Measurements from ENCODE around the gene ARHGAP6.

Gene ARHGAP6

GRCh38 chrX:11397680-11398079 is 268.0 kb downstream of the ARHGAP6 start:
- no peak for DNase-seq (ENCODE audit: low read depth, low spot score)
- H3K4me3 ChIP-seq (ENCODE audit: insufficient read length, low read depth), result no peak overlapping the region
- no peak overlapping the region for H3K9ac ChIP-seq (ENCODE audit: insufficient read length, low read depth)
- H3K36me3 ChIP-seq (ENCODE audit: insufficient read depth, insufficient read length, low read length), result no peaks in the 10 kb centered on the region
- H3K4me1 ChIP-seq (ENCODE audit: insufficient read depth, insufficient read length), result no peaks in the 10 kb centered on the region
- H3K9me3 ChIP-seq (ENCODE audit: insufficient read depth, low read length), result no peaks in the 10 kb centered on the region
- H3K27me3 ChIP-seq (ENCODE audit: insufficient read depth, insufficient read length), result no peaks in the 10 kb centered on the region
- TF ChIP-seq SUZ12 (IDR thresholded peaks at IDR 0.05; ENCODE audit: extremely low read depth, insufficient read depth, insufficient read length) (no peak), YY1 (IDR thresholded peaks at IDR 0.05; ENCODE audit: insufficient read depth, insufficient read length) (no peak), ZNF274 (IDR thresholded peaks at IDR 0.05; ENCODE audit: low read depth, low read length) (no peak)

GRCh38 chrX:11395859-11396258 is 269.9 kb downstream of the ARHGAP6 start:
- H3K9me3 ChIP-seq (ENCODE audit: insufficient read depth, low read length), result no peaks in the 10 kb centered on the region
- no peak for DNase-seq (ENCODE audit: low read depth, low spot score)
- H3K27me3 ChIP-seq (ENCODE audit: insufficient read depth, insufficient read length), result no peaks in the 10 kb centered on the region
- no peaks in the 10 kb centered on the region for H3K4me1 ChIP-seq (ENCODE audit: insufficient read depth, insufficient read length)
- no peak for TF ChIP-seq ZNF274 (IDR thresholded peaks at IDR 0.05; ENCODE audit: low read depth, low read length)
- TF ChIP-seq SUZ12 (IDR thresholded peaks at IDR 0.05; ENCODE audit: extremely low read depth, insufficient read depth, insufficient read length), result no peak
- TF ChIP-seq YY1 (IDR thresholded peaks at IDR 0.05; ENCODE audit: insufficient read depth, insufficient read length), result no peak
- no peak overlapping the region for H3K9ac ChIP-seq (ENCODE audit: insufficient read length, low read depth)
- no peaks in the 10 kb centered on the region for H3K36me3 ChIP-seq (ENCODE audit: insufficient read depth, insufficient read length, low read length)
- H3K4me3 ChIP-seq (ENCODE audit: insufficient read length, low read depth), result no peak overlapping the region

GRCh38 chrX:11393949-11394654 is 271.6 kb downstream of the ARHGAP6 start:
- no peak overlapping the region for H3K9ac ChIP-seq (ENCODE audit: insufficient read length, low read depth)
- TF ChIP-seq ZNF274 (IDR thresholded peaks at IDR 0.05; ENCODE audit: low read depth, low read length) (no peak), SUZ12 (IDR thresholded peaks at IDR 0.05; ENCODE audit: extremely low read depth, insufficient read depth, insufficient read length) (no peak)
- H3K4me3 ChIP-seq (ENCODE audit: insufficient read length, low read depth), result no peak overlapping the region
- H3K36me3 ChIP-seq (ENCODE audit: insufficient read depth, insufficient read length, low read length), result no peaks in the 10 kb centered on the region
- no peaks in the 10 kb centered on the region for H3K27me3 ChIP-seq (ENCODE audit: insufficient read depth, insufficient read length)
- no peaks in the 10 kb centered on the region for H3K9me3 ChIP-seq (ENCODE audit: insufficient read depth, low read length)
- DNase-seq (ENCODE audit: low read depth, low spot score), result no peak
- no peaks in the 10 kb centered on the region for H3K4me1 ChIP-seq (ENCODE audit: insufficient read depth, insufficient read length)

GRCh38 chrX:11386812-11387211 is 278.9 kb downstream of the ARHGAP6 start:
- no peak for TF ChIP-seq YY1 (IDR thresholded peaks at IDR 0.05; ENCODE audit: insufficient read depth, insufficient read length)
- no peak for TF ChIP-seq SUZ12 (IDR thresholded peaks at IDR 0.05; ENCODE audit: extremely low read depth, insufficient read depth, insufficient read length)
- no peak for TF ChIP-seq ZNF274 (IDR thresholded peaks at IDR 0.05; ENCODE audit: low read depth, low read length)
- Histone ChIP-seq H3K9ac (ENCODE audit: insufficient read length, low read depth) (no peak overlapping the region), H3K4me1 (ENCODE audit: insufficient read depth, insufficient read length) (no peaks in the 10 kb centered on the region), H3K4me3 (ENCODE audit: insufficient read length, low read depth) (no peak overlapping the region), H3K9me3 (ENCODE audit: insufficient read depth, low read length) (no peaks in the 10 kb centered on the region), H3K36me3 (ENCODE audit: insufficient read depth, insufficient read length, low read length) (no peaks in the 10 kb centered on the region), H3K27me3 (ENCODE audit: insufficient read depth, insufficient read length) (no peaks in the 10 kb centered on the region)
- no peak for DNase-seq (ENCODE audit: low read depth, low spot score)

GRCh38 chrX:11386001-11386523 is 279.7 kb downstream of the ARHGAP6 start:
- Histone ChIP-seq H3K9me3 (ENCODE audit: insufficient read depth, low read length) (no peaks in the 10 kb centered on the region), H3K9ac (ENCODE audit: insufficient read length, low read depth) (no peak overlapping the region), H3K4me1 (ENCODE audit: insufficient read depth, insufficient read length) (no peaks in the 10 kb centered on the region), H3K36me3 (ENCODE audit: insufficient read depth, insufficient read length, low read length) (no peaks in the 10 kb centered on the region), H3K4me3 (ENCODE audit: insufficient read length, low read depth) (no peak overlapping the region), H3K27me3 (ENCODE audit: insufficient read depth, insufficient read length) (no peaks in the 10 kb centered on the region)
- TF ChIP-seq YY1 (IDR thresholded peaks at IDR 0.05; ENCODE audit: insufficient read depth, insufficient read length) (no peak), SUZ12 (IDR thresholded peaks at IDR 0.05; ENCODE audit: extremely low read depth, insufficient read depth, insufficient read length) (no peak), ZNF274 (IDR thresholded peaks at IDR 0.05; ENCODE audit: low read depth, low read length) (no peak)
- no peak for DNase-seq (ENCODE audit: low read depth, low spot score)

- Histone ChIP-seq H3K4me1 (ENCODE audit: insufficient read depth, insufficient read length) (no peaks in the 10 kb centered on the region), H3K27me3 (ENCODE audit: insufficient read depth, insufficient read length) (no peaks in the 10 kb centered on the region), H3K36me3 (ENCODE audit: insufficient read depth, insufficient read length, low read length) (no peaks in the 10 kb centered on the region), H3K4me3 (ENCODE audit: insufficient read length, low read depth) (no peak overlapping the region), H3K9ac (ENCODE audit: insufficient read length, low read depth) (no peak overlapping the region), H3K9me3 (ENCODE audit: insufficient read depth, low read length) (0 out of 2 replicates have a peak, but pooled peaks cover 6% of the 10 kb centered on the region)
- DNase-seq (ENCODE audit: low read depth, low spot score), result no peak
- TF ChIP-seq ZNF274 (IDR thresholded peaks at IDR 0.05; ENCODE audit: low read depth, low read length) (no peak), SUZ12 (IDR thresholded peaks at IDR 0.05; ENCODE audit: extremely low read depth, insufficient read depth, insufficient read length) (no peak), YY1 (IDR thresholded peaks at IDR 0.05; ENCODE audit: insufficient read depth, insufficient read length) (no peak)
These were observed 282.8 kb downstream of the ARHGAP6 start for GRCh38 chrX:11382930-11383329.

GRCh38 chrX:11381464-11381863 is 284.3 kb downstream of the ARHGAP6 start:
- Histone ChIP-seq H3K4me3 (ENCODE audit: insufficient read length, low read depth) (no peak overlapping the region), H3K9me3 (ENCODE audit: insufficient read depth, low read length) (0 out of 2 replicates have a peak, but pooled peaks cover 6% of the 10 kb centered on the region), H3K4me1 (ENCODE audit: insufficient read depth, insufficient read length) (no peaks in the 10 kb centered on the region), H3K27me3 (ENCODE audit: insufficient read depth, insufficient read length) (no peaks in the 10 kb centered on the region), H3K9ac (ENCODE audit: insufficient read length, low read depth) (no peak overlapping the region), H3K36me3 (ENCODE audit: insufficient read depth, insufficient read length, low read length) (no peaks in the 10 kb centered on the region)
- TF ChIP-seq YY1 (IDR thresholded peaks at IDR 0.05; ENCODE audit: insufficient read depth, insufficient read length) (no peak), SUZ12 (IDR thresholded peaks at IDR 0.05; ENCODE audit: extremely low read depth, insufficient read depth, insufficient read length) (no peak), ZNF274 (IDR thresholded peaks at IDR 0.05; ENCODE audit: low read depth, low read length) (no peak)
- peak; percentile 42 for DNase-seq (ENCODE audit: low read depth, low spot score)
